ENCODE data around the gene SMYD3.

- TF ChIP-seq CTCF (IDR thresholded peaks at IDR 0.05; ENCODE audit: insufficient read depth, low read length, poor library complexity, severe bottlenecking) (no peak), EZH2phosphoT487 (conservative IDR thresholded peaks at IDR 0.05; ENCODE audit: low read length) (no peak)
Measured at GRCh38 chr1:246513619-246514343, 6.7 kb upstream of the SMYD3 start.
